Immature natural killer cell (primary cell): ENCODE data around the gene NPAS3. TPM values are rescaled to one million over a fixed set of nuclear protein-coding genes. Genes with fewer than 3 reads are reported as not detected.
A peak's percentile ranks its signal among the peaks of the same experiment; 100 is the strongest.

Source experiments
- DNase-seq, 3 donors: peaks; one replicate each; pipeline ENCODE4 v3.0.0; 2022; ENCODE audit warnings: mixed read lengths in 1 of 3
- H3K27ac Mint-ChIP-seq, 6 donors: one replicate each; pipeline ENCODE4 v1.8.0; 2020; ENCODE audit warnings: mixed read lengths in 6 of 6, mild to moderate bottlenecking in 5 of 6, inconsistent platforms in 4 of 6, moderate library complexity in 3 of 6
- H3K27me3 Mint-ChIP-seq, 3 donors: one replicate each; pipeline ENCODE4 v1.8.0; 2020 to 2021; ENCODE audit warnings: low read depth in 3 of 3, mild to moderate bottlenecking in 3 of 3, mixed read lengths in 3 of 3, moderate library complexity in 3 of 3, inconsistent platforms in 1 of 3
- H3K36me3 Mint-ChIP-seq, 3 donors: one replicate each; pipeline ENCODE4 v1.8.0; 2020; ENCODE audit warnings: mixed read lengths in 3 of 3, inconsistent platforms in 2 of 3, mild to moderate bottlenecking in 2 of 3
- H3K4me1 Mint-ChIP-seq, 2 donors: one replicate each; pipeline ENCODE4 v1.8.0; 2020; ENCODE audit warnings: inconsistent platforms in 2 of 2, mild to moderate bottlenecking in 2 of 2, mixed read lengths in 2 of 2, moderate library complexity in 1 of 2
- H3K4me3 Mint-ChIP-seq, 5 donors: one replicate each; pipeline ENCODE4 v1.8.0; 2020; ENCODE audit warnings: mild to moderate bottlenecking in 5 of 5, mixed read lengths in 5 of 5, inconsistent platforms in 3 of 5, moderate library complexity in 3 of 5
- H3K9me3 Mint-ChIP-seq, 6 donors: one replicate each; pipeline ENCODE4 v1.8.0; 2020; ENCODE audit warnings: mild to moderate bottlenecking in 6 of 6, mixed read lengths in 6 of 6, inconsistent platforms in 4 of 6, moderate library complexity in 3 of 6
- polyA plus RNA-seq, 3 donors: library from polyadenylated mRNA; unstranded; fragments of 300-500 nt; fragmentation: Illumina TruSeq; gene quantifications; one replicate each; pipeline ENCODE4 v1.2.3, GENCODE V29; 2021

Gene NPAS3
- not detected for polyA plus RNA-seq

- Mint-ChIP-seq H3K27ac (peak within 1 kb of the TSS in 2 of 6 donors; percentile 57 to 77), H3K4me3 (peak within 1 kb of the TSS; percentile 77 to 82 (median 78)), H3K4me1 (peaks cover 14 to 27% of the 10 kb centered on the region in 2 donors), H3K36me3 (peaks cover 4 to 9% (median 5%) of the 10 kb centered on the region in 3 donors), H3K9me3 (peaks cover 2 to 30% (median 9%) of the 10 kb centered on the region in 6 donors), H3K27me3 (peaks cover 16 to 37% (median 29%) of the 10 kb centered on the region in 3 donors)
- peak in 1 of 3 donors; percentile 3 for DNase-seq
Observed at GRCh38 chr14:32938719-32939253, at the start of gene NPAS3. NPAS3 (plus strand) TSS chr14:32938879.

- peaks cover 8 to 18% of the 10 kb centered on the region in 2 donors for H3K4me1 Mint-ChIP-seq
- H3K4me3 Mint-ChIP-seq, result peak overlapping the region; percentile 54 to 87 (median 68)
- peaks cover 2 to 22% (median 9%) of the 10 kb centered on the region in 6 donors for H3K9me3 Mint-ChIP-seq
- H3K36me3 Mint-ChIP-seq, result no peaks in the 10 kb centered on the region
- H3K27ac Mint-ChIP-seq, result peak overlapping the region in 3 of 6 donors; percentile 23 to 74 (median 40)
- DNase-seq, result no peak
- no peaks in the 10 kb centered on the region for H3K27me3 Mint-ChIP-seq
Observed at GRCh38 chr14:32896979-32897697, 41.5 kb upstream of the NPAS3 start.

- Mint-ChIP-seq H3K9me3 (peaks cover 3 to 18% (median 7%) of the 10 kb centered on the region in 6 donors), H3K36me3 (no peaks in the 10 kb centered on the region), H3K27ac (peak overlapping the region in 1 of 6 donors; percentile 74), H3K4me3 (peak overlapping the region; percentile 54 to 87 (median 68)), H3K4me1 (peaks cover 8 to 18% of the 10 kb centered on the region in 2 donors), H3K27me3 (no peaks in the 10 kb centered on the region)
- DNase-seq, result no peak
Observed at GRCh38 chr14:32897698-32898064, 41.0 kb upstream of the NPAS3 start.

- Mint-ChIP-seq H3K4me1 (peaks cover 8 to 18% of the 10 kb centered on the region in 2 donors), H3K36me3 (no peaks in the 10 kb centered on the region), H3K4me3 (no peak overlapping the region), H3K27me3 (no peaks in the 10 kb centered on the region), H3K27ac (no peak overlapping the region), H3K9me3 (peaks cover 5 to 19% (median 7%) of the 10 kb centered on the region in 6 donors)
- no peak for DNase-seq
Observed at GRCh38 chr14:32898876-32899275, 39.8 kb upstream of the NPAS3 start.

- Mint-ChIP-seq H3K36me3 (no peaks in the 10 kb centered on the region), H3K4me1 (peaks cover 8 to 18% of the 10 kb centered on the region in 2 donors), H3K27ac (no peak overlapping the region), H3K9me3 (peaks cover 3 to 35% (median 8%) of the 10 kb centered on the region in 6 donors), H3K27me3 (no peaks in the 10 kb centered on the region), H3K4me3 (no peak overlapping the region)
- no peak for DNase-seq
Observed at GRCh38 chr14:32900547-32900946, 38.1 kb upstream of the NPAS3 start.

GRCh38 chr14:32905013-32905412 is 33.7 kb upstream of the NPAS3 start:
- H3K27me3 Mint-ChIP-seq, result no peaks in the 10 kb centered on the region
- H3K9me3 Mint-ChIP-seq, result peaks cover 4 to 43% (median 21%) of the 10 kb centered on the region in 6 donors
- H3K27ac Mint-ChIP-seq, result no peak overlapping the region
- no peak for DNase-seq
- H3K36me3 Mint-ChIP-seq, result peaks cover 0 to 3% (median 0%) of the 10 kb centered on the region in 3 donors
- no peak overlapping the region for H3K4me3 Mint-ChIP-seq
- H3K4me1 Mint-ChIP-seq, result no peaks in the 10 kb centered on the region

GRCh38 chr14:32906672-32907071 is 32.0 kb upstream of the NPAS3 start:
- no peak overlapping the region for H3K4me3 Mint-ChIP-seq
- H3K36me3 Mint-ChIP-seq, result peaks cover 0 to 3% (median 0%) of the 10 kb centered on the region in 3 donors
- H3K4me1 Mint-ChIP-seq, result no peaks in the 10 kb centered on the region
- no peaks in the 10 kb centered on the region for H3K27me3 Mint-ChIP-seq
- H3K27ac Mint-ChIP-seq, result no peak overlapping the region
- DNase-seq, result no peak
- peaks cover 4 to 41% (median 21%) of the 10 kb centered on the region in 6 donors for H3K9me3 Mint-ChIP-seq

GRCh38 chr14:32908196-32909084 is 30.2 kb upstream of the NPAS3 start:
- H3K27me3 Mint-ChIP-seq, result no peaks in the 10 kb centered on the region
- H3K4me3 Mint-ChIP-seq, result no peak overlapping the region
- H3K27ac Mint-ChIP-seq, result no peak overlapping the region
- peaks cover 0 to 3% (median 0%) of the 10 kb centered on the region in 3 donors for H3K36me3 Mint-ChIP-seq
- no peak for DNase-seq
- H3K4me1 Mint-ChIP-seq, result no peaks in the 10 kb centered on the region
- peaks cover 3 to 41% (median 22%) of the 10 kb centered on the region in 6 donors for H3K9me3 Mint-ChIP-seq

GRCh38 chr14:32913725-32914124 is 25.0 kb upstream of the NPAS3 start:
- H3K36me3 Mint-ChIP-seq, result no peaks in the 10 kb centered on the region
- no peak for DNase-seq
- no peak overlapping the region for H3K4me3 Mint-ChIP-seq
- no peaks in the 10 kb centered on the region for H3K4me1 Mint-ChIP-seq
- peaks cover 0 to 20% (median 15%) of the 10 kb centered on the region in 6 donors for H3K9me3 Mint-ChIP-seq
- peaks cover 0 to 1% (median 0%) of the 10 kb centered on the region in 3 donors for H3K27me3 Mint-ChIP-seq
- H3K27ac Mint-ChIP-seq, result no peak overlapping the region

GRCh38 chr14:32914391-32914790 is 24.3 kb upstream of the NPAS3 start:
- no peaks in the 10 kb centered on the region for H3K36me3 Mint-ChIP-seq
- H3K4me1 Mint-ChIP-seq, result no peaks in the 10 kb centered on the region
- peaks cover 0 to 1% (median 0%) of the 10 kb centered on the region in 3 donors for H3K27me3 Mint-ChIP-seq
- H3K4me3 Mint-ChIP-seq, result no peak overlapping the region
- DNase-seq, result no peak
- H3K9me3 Mint-ChIP-seq, result peaks cover 0 to 20% (median 12%) of the 10 kb centered on the region in 6 donors
- no peak overlapping the region for H3K27ac Mint-ChIP-seq

GRCh38 chr14:32920696-32921276 is 17.9 kb upstream of the NPAS3 start:
- Mint-ChIP-seq H3K27me3 (peaks cover 0 to 1% (median 0%) of the 10 kb centered on the region in 3 donors), H3K4me1 (no peaks in the 10 kb centered on the region), H3K4me3 (no peak overlapping the region), H3K36me3 (no peaks in the 10 kb centered on the region), H3K9me3 (peaks cover 0 to 21% (median 4%) of the 10 kb centered on the region in 6 donors), H3K27ac (no peak overlapping the region)
- no peak for DNase-seq

GRCh38 chr14:32925439-32925838 is 13.2 kb upstream of the NPAS3 start:
- Mint-ChIP-seq H3K9me3 (peaks cover 0 to 26% (median 8%) of the 10 kb centered on the region in 6 donors), H3K4me3 (no peak overlapping the region), H3K27me3 (peaks cover 0 to 1% (median 0%) of the 10 kb centered on the region in 3 donors), H3K4me1 (no peaks in the 10 kb centered on the region), H3K27ac (no peak overlapping the region), H3K36me3 (no peaks in the 10 kb centered on the region)
- no peak for DNase-seq

GRCh38 chr14:32932302-32932913 is 6.3 kb upstream of the NPAS3 start:
- Mint-ChIP-seq H3K4me3 (no peak overlapping the region), H3K36me3 (peaks cover 0 to 9% (median 4%) of the 10 kb centered on the region in 3 donors)

More at GRCh38 chr14:32932302-32932913, 6.3 kb upstream of the NPAS3 start:
- Mint-ChIP-seq H3K9me3 (peaks cover 1 to 31% (median 12%) of the 10 kb centered on the region in 6 donors), H3K4me1 (peaks cover 7 to 17% of the 10 kb centered on the region in 2 donors), H3K27me3 (peaks cover 9 to 30% (median 20%) of the 10 kb centered on the region in 3 donors), H3K27ac (no peak overlapping the region)
- no peak for DNase-seq
